ENCODE data around the gene TRIM9.

The TRIM9 gene

DNA sequence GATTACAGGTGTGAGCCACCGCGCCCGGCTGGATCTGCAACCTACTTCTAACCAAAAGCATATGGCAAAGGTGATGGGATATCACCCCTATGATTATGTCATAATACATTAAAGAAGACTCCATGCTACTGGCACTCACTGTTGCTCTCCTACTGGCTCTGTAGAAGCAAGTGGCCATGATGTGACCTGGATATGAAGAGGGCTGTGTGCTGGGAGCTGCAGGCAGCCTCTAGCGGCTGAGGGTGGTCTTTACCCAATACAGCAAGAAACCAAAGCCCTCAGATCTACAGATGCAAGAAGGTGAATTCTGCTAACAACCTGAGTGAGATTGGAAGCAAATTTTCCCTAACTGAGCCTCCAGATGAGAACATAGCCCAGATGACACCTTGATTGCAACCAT, 34.2 kb upstream of the TRIM9 start:
- TF ChIP-seq EZH2 (optimal IDR thresholded peaks at IDR 0.05; ENCODE audit: low read depth, low read length) (no peak), EZH2phosphoT487 (IDR thresholded peaks at IDR 0.05; ENCODE audit: low read length) (no peak)
- TF ChIP-seq, protein P1, sequence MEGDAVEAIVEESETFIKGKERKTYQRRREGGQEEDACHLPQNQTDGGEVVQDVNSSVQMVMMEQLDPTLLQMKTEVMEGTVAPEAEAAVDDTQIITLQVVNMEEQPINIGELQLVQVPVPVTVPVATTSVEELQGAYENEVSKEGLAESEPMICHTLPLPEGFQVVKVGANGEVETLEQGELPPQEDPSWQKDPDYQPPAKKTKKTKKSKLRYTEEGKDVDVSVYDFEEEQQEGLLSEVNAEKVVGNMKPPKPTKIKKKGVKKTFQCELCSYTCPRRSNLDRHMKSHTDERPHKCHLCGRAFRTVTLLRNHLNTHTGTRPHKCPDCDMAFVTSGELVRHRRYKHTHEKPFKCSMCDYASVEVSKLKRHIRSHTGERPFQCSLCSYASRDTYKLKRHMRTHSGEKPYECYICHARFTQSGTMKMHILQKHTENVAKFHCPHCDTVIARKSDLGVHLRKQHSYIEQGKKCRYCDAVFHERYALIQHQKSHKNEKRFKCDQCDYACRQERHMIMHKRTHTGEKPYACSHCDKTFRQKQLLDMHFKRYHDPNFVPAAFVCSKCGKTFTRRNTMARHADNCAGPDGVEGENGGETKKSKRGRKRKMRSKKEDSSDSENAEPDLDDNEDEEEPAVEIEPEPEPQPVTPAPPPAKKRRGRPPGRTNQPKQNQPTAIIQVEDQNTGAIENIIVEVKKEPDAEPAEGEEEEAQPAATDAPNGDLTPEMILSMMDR (IDR thresholded peaks at IDR 0.05; ENCODE audit: low read length) = no peak
- no peaks in the 10 kb centered on the region for H3F3A ChIP-seq (ENCODE audit: insufficient read depth, low read length)

GRCh38 chr14:51124029-51124428, 29.1 kb upstream of the TRIM9 start:
- no peaks in the 10 kb centered on the region for H3F3A ChIP-seq (ENCODE audit: insufficient read depth, low read length)
- H3K4me1 ChIP-seq (ENCODE audit: low read length) = no peaks in the 10 kb centered on the region
- no peak overlapping the region for H3K27ac ChIP-seq (ENCODE audit: low read length)
- H2AFZ ChIP-seq (ENCODE audit: low read length) = no peak overlapping the region
- DNase-seq = no peak
- H3K4me2 ChIP-seq (ENCODE audit: low read depth, low read length) = no peak overlapping the region
- no peaks in the 10 kb centered on the region for H3K9me2 ChIP-seq (replicated peaks; ENCODE audit: insufficient read depth, low read length)
- TF ChIP-seq, protein P1 (IDR thresholded peaks at IDR 0.05; ENCODE audit: low read length) = no peak
- no peak for TF ChIP-seq EZH2 (optimal IDR thresholded peaks at IDR 0.05; ENCODE audit: low read depth, low read length)
- TF ChIP-seq EZH2phosphoT487 (IDR thresholded peaks at IDR 0.05; ENCODE audit: low read length) = no peak
- H4K20me1 ChIP-seq (ENCODE audit: insufficient read depth, low read length) = no peaks in the 10 kb centered on the region
- no peaks in the 10 kb centered on the region for H3K9me3 ChIP-seq (replicated peaks; ENCODE audit: insufficient read depth, low read length)
- H3K79me2 ChIP-seq (ENCODE audit: low read length) = no peaks in the 10 kb centered on the region
- no peak overlapping the region for H3K4me3 ChIP-seq (ENCODE audit: low read length)
- no peaks in the 10 kb centered on the region for H3K27me3 ChIP-seq (replicated peaks; ENCODE audit: insufficient read depth, low read length)
- H3K9ac ChIP-seq (ENCODE audit: low read length) = no peak overlapping the region
- H3K36me3 ChIP-seq (replicated peaks; ENCODE audit: insufficient read depth, low read length) = no peaks in the 10 kb centered on the region

More for the DNA sequence above, 34.2 kb upstream of the TRIM9 start:
- H2AFZ ChIP-seq (ENCODE audit: low read length) = no peak overlapping the region
- no peak overlapping the region for H3K9ac ChIP-seq (ENCODE audit: low read length)
- H3K36me3 ChIP-seq (replicated peaks; ENCODE audit: insufficient read depth, low read length) = no peaks in the 10 kb centered on the region
- no peak overlapping the region for H3K27ac ChIP-seq (ENCODE audit: low read length)
- no peaks in the 10 kb centered on the region for H3K79me2 ChIP-seq (ENCODE audit: low read length)
- no peak overlapping the region for H3K4me2 ChIP-seq (ENCODE audit: low read depth, low read length)
- no peak overlapping the region for H3K4me3 ChIP-seq (ENCODE audit: low read length)
- no peaks in the 10 kb centered on the region for H4K20me1 ChIP-seq (ENCODE audit: insufficient read depth, low read length)
- no peaks in the 10 kb centered on the region for H3K27me3 ChIP-seq (replicated peaks; ENCODE audit: insufficient read depth, low read length)
- H3K9me3 ChIP-seq (replicated peaks; ENCODE audit: insufficient read depth, low read length) = no peaks in the 10 kb centered on the region
- no peak for DNase-seq
- H3K4me1 ChIP-seq (ENCODE audit: low read length) = no peaks in the 10 kb centered on the region
- no peaks in the 10 kb centered on the region for H3K9me2 ChIP-seq (replicated peaks; ENCODE audit: insufficient read depth, low read length)

DNA sequence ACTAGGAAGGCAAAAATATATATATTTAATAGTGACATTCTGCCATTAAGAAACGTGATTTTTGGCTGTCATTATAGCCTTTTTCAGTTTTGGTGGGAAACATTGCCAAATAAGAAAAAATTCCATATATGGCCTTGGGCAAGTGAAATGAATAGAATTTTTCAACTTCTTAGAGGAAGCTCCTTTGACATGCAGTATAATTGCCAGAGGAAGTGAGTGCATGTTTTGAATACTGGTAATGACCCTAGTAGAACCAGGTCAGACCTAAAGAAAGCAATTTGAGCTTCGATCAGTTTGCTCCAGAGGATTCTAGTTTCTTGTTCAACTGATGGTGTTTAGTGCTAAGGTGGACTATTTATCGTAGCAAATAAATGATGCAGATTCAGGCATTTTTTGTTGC, 26.2 kb upstream of the TRIM9 start:
- DNase-seq = no peak
- H3K9me3 ChIP-seq (replicated peaks; ENCODE audit: insufficient read depth, low read length) = no peaks in the 10 kb centered on the region
- H4K20me1 ChIP-seq (ENCODE audit: insufficient read depth, low read length) = no peaks in the 10 kb centered on the region
- TF ChIP-seq, protein P1 (IDR thresholded peaks at IDR 0.05; ENCODE audit: low read length) = no peak
- TF ChIP-seq EZH2 (optimal IDR thresholded peaks at IDR 0.05; ENCODE audit: low read depth, low read length) (no peak), EZH2phosphoT487 (IDR thresholded peaks at IDR 0.05; ENCODE audit: low read length) (no peak)
- no peak overlapping the region for H3K9ac ChIP-seq (ENCODE audit: low read length)
- H3K9me2 ChIP-seq (replicated peaks; ENCODE audit: insufficient read depth, low read length) = no peaks in the 10 kb centered on the region
- H2AFZ ChIP-seq (ENCODE audit: low read length) = no peak overlapping the region
- H3K27ac ChIP-seq (ENCODE audit: low read length) = no peak overlapping the region
- H3K27me3 ChIP-seq (replicated peaks; ENCODE audit: insufficient read depth, low read length) = no peaks in the 10 kb centered on the region
- H3K4me3 ChIP-seq (ENCODE audit: low read length) = no peak overlapping the region
- H3K79me2 ChIP-seq (ENCODE audit: low read length) = no peaks in the 10 kb centered on the region
- H3F3A ChIP-seq (ENCODE audit: insufficient read depth, low read length) = no peaks in the 10 kb centered on the region
- H3K36me3 ChIP-seq (replicated peaks; ENCODE audit: insufficient read depth, low read length) = no peaks in the 10 kb centered on the region
- H3K4me1 ChIP-seq (ENCODE audit: low read length) = no peaks in the 10 kb centered on the region
- no peak overlapping the region for H3K4me2 ChIP-seq (ENCODE audit: low read depth, low read length)
